SK-N-SH treated with all-trans-retinoic acid at 6 μM for 48 hours (cell line): ENCODE data around the gene MBNL2.

Experiments used
- ATAC-seq: fragments of 200-7000 bp; cut with Tn5 transposase; 3 replicates; pipeline ENCODE4 v1.9.1; 2020; ENCODE audit warnings: mild to moderate bottlenecking, moderate library complexity
- ARNTL ChIP-seq: fragments of 450-650 bp; formaldehyde crosslinking; IDR thresholded peaks from 2 replicates; pipeline ENCODE4 v1.5.0; 2020; ENCODE audit warnings: low read depth, mild to moderate bottlenecking, moderate library complexity, borderline replicate concordance
- BACH2 ChIP-seq: fragments of 250-450 bp; sonication (Bioruptor Pico); IDR thresholded peaks from 2 replicates; pipeline ENCODE4 v1.9.0; 2021; ENCODE audit warnings: mild to moderate bottlenecking, borderline replicate concordance
- CSDC2 ChIP-seq: fragments of 250-450 bp; sonication (Bioruptor Pico); IDR thresholded peaks from 2 replicates; pipeline ENCODE4 v1.5.0; 2020; ENCODE audit warnings: mild to moderate bottlenecking, moderate library complexity
- GLIS3 ChIP-seq: fragments of 250-450 bp; sonication (Bioruptor Pico); IDR thresholded peaks from 2 replicates; pipeline ENCODE4 v1.5.0; 2020; ENCODE audit warnings: mild to moderate bottlenecking, moderate library complexity
- PPARA ChIP-seq: fragments of 250-450 bp; sonication (Bioruptor Pico); IDR thresholded peaks from 2 replicates; pipeline ENCODE4 v1.5.0; 2020; ENCODE audit warnings: mild to moderate bottlenecking, borderline replicate concordance
- SNAI2 ChIP-seq: fragments of 250-450 bp; sonication (Bioruptor Pico); IDR thresholded peaks from 2 replicates; pipeline ENCODE4 v1.5.0; 2020; ENCODE audit warnings: mild to moderate bottlenecking, moderate library complexity
- TCF4 ChIP-seq: fragments of 250-450 bp; sonication (Bioruptor Pico); IDR thresholded peaks from 2 replicates; pipeline ENCODE4 v1.8.0; 2021; ENCODE audit warnings: mild to moderate bottlenecking, moderate library complexity, borderline replicate concordance
- TOX ChIP-seq: fragments of 250-450 bp; sonication (Bioruptor Pico); IDR thresholded peaks from 2 replicates; pipeline ENCODE4 v1.8.0; 2021; ENCODE audit warnings: mild to moderate bottlenecking, moderate library complexity, borderline replicate concordance
- ZFP30 ChIP-seq: fragments of 450-650 bp; formaldehyde crosslinking; IDR thresholded peaks from 2 replicates; pipeline ENCODE4 v1.5.0; 2022; ENCODE audit warnings: mild to moderate bottlenecking, moderate library complexity
- ZNF565 ChIP-seq: fragments of 450-650 bp; formaldehyde crosslinking; conservative IDR thresholded peaks from 2 replicates; pipeline ENCODE4 v1.5.0; 2020; ENCODE audit warnings: low read depth, mild to moderate bottlenecking, moderate library complexity
- ZNF70 ChIP-seq: fragments of 450-650 bp; formaldehyde crosslinking; IDR thresholded peaks from 2 replicates; pipeline ENCODE4 v1.5.0; 2020; ENCODE audit warnings: mild to moderate bottlenecking, moderate library complexity
- TF ChIP-seq, protein P1 (sequence below): fragments of 250-450 bp; sonication (Bioruptor Pico); IDR thresholded peaks from 2 replicates; pipeline ENCODE4 v1.5.1; 2020; ENCODE audit warnings: low read depth, mild to moderate bottlenecking, moderate library complexity
- TF ChIP-seq, protein P2 (sequence below): fragments of 250-450 bp; sonication (Bioruptor Pico); IDR thresholded peaks from 2 replicates; pipeline ENCODE4 v1.8.0; 2021; ENCODE audit warnings: low read depth, mild to moderate bottlenecking, moderate library complexity, borderline replicate concordance
- TF ChIP-seq, protein P3 (sequence below): fragments of 250-450 bp; sonication (Bioruptor Pico); IDR thresholded peaks from 2 replicates; pipeline ENCODE4 v1.5.0; 2020; ENCODE audit warnings: mild to moderate bottlenecking, moderate library complexity
- TF ChIP-seq, protein P4 (sequence below): fragments of 250-450 bp; sonication (Bioruptor Pico); IDR thresholded peaks from 2 replicates; pipeline ENCODE4 v1.8.0; 2020; ENCODE audit warnings: mild to moderate bottlenecking, moderate library complexity, borderline replicate concordance
- TF ChIP-seq, protein P5 (sequence below): fragments of 250-450 bp; sonication (Bioruptor Pico); IDR thresholded peaks from 2 replicates; pipeline ENCODE4 v1.5.1; 2021; ENCODE audit warnings: mild to moderate bottlenecking, moderate library complexity

The MBNL2 gene

DNA sequence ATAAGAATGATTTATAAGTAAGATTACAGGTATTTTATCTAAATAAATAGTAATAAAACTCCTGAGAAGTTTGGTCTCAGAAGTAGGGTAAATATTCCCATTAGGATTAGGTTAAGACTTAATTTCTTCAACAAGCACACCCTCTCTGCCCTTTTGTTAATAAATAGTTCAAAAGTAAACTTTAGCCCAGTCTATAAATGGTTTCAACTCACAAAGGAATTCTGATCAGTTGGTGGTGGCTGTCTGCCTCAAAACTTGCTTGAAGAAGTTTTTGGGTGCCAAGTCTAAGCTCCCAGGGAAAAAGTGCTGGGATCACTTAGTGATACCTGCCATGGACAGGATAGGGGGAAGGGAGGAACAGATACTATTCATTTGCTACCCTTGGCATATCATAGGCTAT, 22.9 kb downstream of the MBNL2 start:
- ATAC-seq = no peak
- TF ChIP-seq ZNF70 (CRISPR knock-in tag) (no peak), ZNF565 (CRISPR knock-in tag) (no peak)
- TF ChIP-seq, protein P1, sequence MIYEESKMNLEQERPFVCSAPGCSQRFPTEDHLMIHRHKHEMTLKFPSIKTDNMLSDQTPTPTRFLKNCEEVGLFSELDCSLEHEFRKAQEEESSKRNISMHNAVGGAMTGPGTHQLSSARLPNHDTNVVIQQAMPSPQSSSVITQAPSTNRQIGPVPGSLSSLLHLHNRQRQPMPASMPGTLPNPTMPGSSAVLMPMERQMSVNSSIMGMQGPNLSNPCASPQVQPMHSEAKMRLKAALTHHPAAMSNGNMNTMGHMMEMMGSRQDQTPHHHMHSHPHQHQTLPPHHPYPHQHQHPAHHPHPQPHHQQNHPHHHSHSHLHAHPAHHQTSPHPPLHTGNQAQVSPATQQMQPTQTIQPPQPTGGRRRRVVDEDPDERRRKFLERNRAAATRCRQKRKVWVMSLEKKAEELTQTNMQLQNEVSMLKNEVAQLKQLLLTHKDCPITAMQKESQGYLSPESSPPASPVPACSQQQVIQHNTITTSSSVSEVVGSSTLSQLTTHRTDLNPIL (CRISPR knock-in tag) = no peak
- TF ChIP-seq, protein P2, sequence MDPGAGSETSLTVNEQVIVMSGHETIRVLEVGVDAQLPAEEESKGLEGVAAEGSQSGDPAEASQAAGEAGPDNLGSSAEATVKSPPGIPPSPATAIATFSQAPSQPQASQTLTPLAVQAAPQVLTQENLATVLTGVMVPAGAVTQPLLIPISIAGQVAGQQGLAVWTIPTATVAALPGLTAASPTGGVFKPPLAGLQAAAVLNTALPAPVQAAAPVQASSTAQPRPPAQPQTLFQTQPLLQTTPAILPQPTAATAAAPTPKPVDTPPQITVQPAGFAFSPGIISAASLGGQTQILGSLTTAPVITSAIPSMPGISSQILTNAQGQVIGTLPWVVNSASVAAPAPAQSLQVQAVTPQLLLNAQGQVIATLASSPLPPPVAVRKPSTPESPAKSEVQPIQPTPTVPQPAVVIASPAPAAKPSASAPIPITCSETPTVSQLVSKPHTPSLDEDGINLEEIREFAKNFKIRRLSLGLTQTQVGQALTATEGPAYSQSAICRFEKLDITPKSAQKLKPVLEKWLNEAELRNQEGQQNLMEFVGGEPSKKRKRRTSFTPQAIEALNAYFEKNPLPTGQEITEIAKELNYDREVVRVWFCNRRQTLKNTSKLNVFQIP (CRISPR knock-in tag) = no peak
- TF ChIP-seq, protein P3, sequence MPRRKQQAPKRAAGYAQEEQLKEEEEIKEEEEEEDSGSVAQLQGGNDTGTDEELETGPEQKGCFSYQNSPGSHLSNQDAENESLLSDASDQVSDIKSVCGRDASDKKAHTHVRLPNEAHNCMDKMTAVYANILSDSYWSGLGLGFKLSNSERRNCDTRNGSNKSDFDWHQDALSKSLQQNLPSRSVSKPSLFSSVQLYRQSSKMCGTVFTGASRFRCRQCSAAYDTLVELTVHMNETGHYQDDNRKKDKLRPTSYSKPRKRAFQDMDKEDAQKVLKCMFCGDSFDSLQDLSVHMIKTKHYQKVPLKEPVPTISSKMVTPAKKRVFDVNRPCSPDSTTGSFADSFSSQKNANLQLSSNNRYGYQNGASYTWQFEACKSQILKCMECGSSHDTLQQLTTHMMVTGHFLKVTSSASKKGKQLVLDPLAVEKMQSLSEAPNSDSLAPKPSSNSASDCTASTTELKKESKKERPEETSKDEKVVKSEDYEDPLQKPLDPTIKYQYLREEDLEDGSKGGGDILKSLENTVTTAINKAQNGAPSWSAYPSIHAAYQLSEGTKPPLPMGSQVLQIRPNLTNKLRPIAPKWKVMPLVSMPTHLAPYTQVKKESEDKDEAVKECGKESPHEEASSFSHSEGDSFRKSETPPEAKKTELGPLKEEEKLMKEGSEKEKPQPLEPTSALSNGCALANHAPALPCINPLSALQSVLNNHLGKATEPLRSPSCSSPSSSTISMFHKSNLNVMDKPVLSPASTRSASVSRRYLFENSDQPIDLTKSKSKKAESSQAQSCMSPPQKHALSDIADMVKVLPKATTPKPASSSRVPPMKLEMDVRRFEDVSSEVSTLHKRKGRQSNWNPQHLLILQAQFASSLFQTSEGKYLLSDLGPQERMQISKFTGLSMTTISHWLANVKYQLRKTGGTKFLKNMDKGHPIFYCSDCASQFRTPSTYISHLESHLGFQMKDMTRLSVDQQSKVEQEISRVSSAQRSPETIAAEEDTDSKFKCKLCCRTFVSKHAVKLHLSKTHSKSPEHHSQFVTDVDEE = no peak
- TF ChIP-seq, all 23 proteins: peak for 0

DNA sequence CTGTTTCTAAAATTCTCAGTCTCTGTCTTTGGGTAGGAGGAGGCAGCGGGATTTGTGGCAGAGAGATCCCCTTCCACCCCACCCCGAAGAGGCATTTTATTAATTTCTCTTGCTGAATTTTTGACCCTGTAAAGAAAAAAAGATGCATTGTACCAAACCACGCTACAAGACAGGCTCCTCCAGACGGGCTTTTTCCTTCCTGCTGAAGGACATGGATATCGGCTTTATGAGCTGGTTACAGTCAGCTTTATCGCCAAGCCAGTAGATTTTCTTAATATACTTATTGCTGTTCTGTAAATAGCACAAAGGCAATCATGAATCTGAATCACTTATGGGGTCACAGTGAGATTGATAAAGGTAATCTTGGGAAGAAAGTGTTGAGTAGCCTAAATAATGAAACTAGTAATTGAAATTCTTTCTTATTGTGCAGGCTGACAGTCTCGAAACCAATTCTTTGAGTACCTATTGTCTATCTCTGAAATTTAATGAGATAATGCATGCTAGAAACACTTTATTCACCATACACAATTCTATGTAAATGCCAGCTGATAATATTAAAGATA, 24.5 kb downstream of the MBNL2 start:
- no peak for TF ChIP-seq GLIS3 (CRISPR knock-in tag)
- TF ChIP-seq, protein P4, sequence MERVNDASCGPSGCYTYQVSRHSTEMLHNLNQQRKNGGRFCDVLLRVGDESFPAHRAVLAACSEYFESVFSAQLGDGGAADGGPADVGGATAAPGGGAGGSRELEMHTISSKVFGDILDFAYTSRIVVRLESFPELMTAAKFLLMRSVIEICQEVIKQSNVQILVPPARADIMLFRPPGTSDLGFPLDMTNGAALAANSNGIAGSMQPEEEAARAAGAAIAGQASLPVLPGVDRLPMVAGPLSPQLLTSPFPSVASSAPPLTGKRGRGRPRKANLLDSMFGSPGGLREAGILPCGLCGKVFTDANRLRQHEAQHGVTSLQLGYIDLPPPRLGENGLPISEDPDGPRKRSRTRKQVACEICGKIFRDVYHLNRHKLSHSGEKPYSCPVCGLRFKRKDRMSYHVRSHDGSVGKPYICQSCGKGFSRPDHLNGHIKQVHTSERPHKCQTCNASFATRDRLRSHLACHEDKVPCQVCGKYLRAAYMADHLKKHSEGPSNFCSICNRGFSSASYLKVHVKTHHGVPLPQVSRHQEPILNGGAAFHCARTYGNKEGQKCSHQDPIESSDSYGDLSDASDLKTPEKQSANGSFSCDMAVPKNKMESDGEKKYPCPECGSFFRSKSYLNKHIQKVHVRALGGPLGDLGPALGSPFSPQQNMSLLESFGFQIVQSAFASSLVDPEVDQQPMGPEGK (CRISPR knock-in tag) = no peak
- TF ChIP-seq PPARA (CRISPR knock-in tag) = no peak
- no peak for TF ChIP-seq ZNF565 (CRISPR knock-in tag)
- ATAC-seq = no peak

DNA sequence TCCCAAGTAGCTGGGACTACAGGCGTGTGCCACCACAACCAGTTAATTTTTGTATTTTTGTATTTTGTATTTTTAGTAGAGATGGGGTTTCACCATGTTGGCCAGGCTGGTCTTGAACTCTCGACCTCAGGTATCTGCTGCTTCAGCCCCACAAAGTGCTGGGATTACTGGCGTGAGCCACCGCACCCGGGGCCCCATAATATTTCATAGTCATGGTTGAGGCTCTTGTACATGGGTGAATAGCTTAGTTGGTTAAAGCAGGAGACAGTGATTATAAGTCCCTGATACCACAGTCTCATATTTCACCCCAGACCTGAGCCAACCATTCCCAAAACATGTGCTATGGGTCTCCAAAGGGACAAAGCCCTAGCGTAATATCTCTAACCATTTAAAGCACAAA, 26.1 kb downstream of the MBNL2 start:
- no peak for ATAC-seq
- TF ChIP-seq SNAI2 (no peak), TOX (CRISPR knock-in tag) (no peak), ZNF70 (CRISPR knock-in tag) (no peak), PPARA (CRISPR knock-in tag) (no peak), CSDC2 (CRISPR knock-in tag) (no peak), ARNTL (CRISPR knock-in tag) (no peak), GLIS3 (CRISPR knock-in tag) (no peak)
- TF ChIP-seq, protein P5, sequence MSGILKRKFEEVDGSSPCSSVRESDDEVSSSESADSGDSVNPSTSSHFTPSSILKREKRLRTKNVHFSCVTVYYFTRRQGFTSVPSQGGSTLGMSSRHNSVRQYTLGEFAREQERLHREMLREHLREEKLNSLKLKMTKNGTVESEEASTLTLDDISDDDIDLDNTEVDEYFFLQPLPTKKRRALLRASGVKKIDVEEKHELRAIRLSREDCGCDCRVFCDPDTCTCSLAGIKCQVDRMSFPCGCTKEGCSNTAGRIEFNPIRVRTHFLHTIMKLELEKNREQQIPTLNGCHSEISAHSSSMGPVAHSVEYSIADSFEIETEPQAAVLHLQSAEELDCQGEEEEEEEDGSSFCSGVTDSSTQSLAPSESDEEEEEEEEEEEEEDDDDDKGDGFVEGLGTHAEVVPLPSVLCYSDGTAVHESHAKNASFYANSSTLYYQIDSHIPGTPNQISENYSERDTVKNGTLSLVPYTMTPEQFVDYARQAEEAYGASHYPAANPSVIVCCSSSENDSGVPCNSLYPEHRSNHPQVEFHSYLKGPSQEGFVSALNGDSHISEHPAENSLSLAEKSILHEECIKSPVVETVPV (CRISPR knock-in tag) = no peak

DNA sequence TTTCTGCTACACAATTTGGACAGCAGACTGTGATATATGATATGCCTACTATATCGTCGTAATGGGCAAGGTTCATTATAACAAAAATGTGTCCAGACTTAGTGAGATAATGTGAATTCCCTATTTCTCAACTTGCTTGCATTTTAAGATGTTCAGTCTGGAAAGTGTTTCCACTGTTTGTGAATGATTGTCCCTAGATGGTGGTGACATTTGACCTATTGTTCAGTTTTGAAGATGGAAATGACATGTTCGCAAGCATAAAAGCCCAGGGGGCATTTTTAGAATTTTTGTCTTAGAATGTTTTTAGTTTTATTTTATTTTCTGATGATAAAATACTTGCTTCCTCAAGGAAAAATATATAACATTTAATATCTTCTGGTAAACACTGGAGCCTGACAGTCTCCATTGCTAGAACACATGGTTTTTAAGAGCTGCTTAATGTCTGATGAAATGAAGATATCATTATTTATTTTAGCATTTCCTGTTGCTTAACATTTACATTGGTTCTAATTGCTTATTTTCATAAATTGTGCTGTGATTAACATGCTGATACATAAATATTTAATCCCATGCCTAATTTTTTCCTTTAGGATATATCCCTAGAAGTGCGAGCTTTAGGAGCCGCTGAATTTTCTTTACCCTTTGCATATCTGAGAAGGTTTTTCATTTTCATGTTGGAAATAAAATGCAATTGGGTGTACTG, 27.1 kb downstream of the MBNL2 start:
- no peak for TF ChIP-seq ZFP30
- TF ChIP-seq CSDC2 (CRISPR knock-in tag) = no peak
- TF ChIP-seq GLIS3 (CRISPR knock-in tag) = no peak
- TF ChIP-seq TOX (CRISPR knock-in tag) = no peak
- no peak; the same call in 1 of the 2 replicates for TF ChIP-seq TCF4 (CRISPR knock-in tag)
- no peak for TF ChIP-seq SNAI2
- TF ChIP-seq, protein P5 (CRISPR knock-in tag) = no peak
- no peak for TF ChIP-seq BACH2 (CRISPR knock-in tag)
- no peak for TF ChIP-seq ARNTL (CRISPR knock-in tag)
- ATAC-seq = no peak
